ENCODE measurements around the gene SEMA6B.
A peak's percentile ranks its signal among the peaks of the same experiment; 100 is the strongest.
"Not testable (repeated sequence)": the region's sequence is repeated elsewhere in the genome, so short reads cannot be mapped to it uniquely, and the experiment has no call there.

SEMA6B gene

DNA sequence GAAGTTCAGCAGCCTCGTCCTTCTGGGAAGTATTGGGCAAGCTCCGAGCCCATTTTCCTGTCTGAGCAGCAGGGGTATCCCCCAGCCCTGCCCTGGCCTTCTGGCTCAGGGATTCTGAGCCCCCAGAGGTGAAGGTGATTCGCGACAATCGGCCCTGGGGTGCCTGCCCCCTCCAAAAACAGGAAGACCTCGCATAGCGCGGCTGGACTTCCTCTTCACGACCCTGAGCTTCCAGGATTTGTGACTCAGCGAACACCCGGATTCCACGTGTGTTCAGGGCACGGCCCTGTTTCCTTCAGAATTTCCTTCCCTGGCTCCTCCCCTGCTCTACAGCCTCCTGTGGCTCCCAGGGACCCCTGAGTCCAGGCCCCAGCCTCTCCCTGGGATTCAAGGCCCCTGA, at the start of gene SEMA6B:
Gene SEMA6B (minus strand): TSS at position 116 of the 400 bp plus-strand sequence. CDS start 1,227 bp downstream, outside the sequence.
- H3K27ac Mint-ChIP-seq, result peak within 1 kb of the TSS; percentile 54
- no peaks in the 10 kb centered on the region for H3K9me3 Mint-ChIP-seq
- peaks cover 69% of the 10 kb centered on the region for H3K4me1 Mint-ChIP-seq (ENCODE audit: low read depth)
- no peaks in the 10 kb centered on the region for H3K36me3 Mint-ChIP-seq (ENCODE audit: low read depth)
- no peaks in the 10 kb centered on the region for H3K27me3 Mint-ChIP-seq
- H3K4me3 Mint-ChIP-seq, result peak within 1 kb of the TSS; percentile 51
- intact Hi-C loops (cut with micrococcal nuclease), result no loop called here

DNA sequence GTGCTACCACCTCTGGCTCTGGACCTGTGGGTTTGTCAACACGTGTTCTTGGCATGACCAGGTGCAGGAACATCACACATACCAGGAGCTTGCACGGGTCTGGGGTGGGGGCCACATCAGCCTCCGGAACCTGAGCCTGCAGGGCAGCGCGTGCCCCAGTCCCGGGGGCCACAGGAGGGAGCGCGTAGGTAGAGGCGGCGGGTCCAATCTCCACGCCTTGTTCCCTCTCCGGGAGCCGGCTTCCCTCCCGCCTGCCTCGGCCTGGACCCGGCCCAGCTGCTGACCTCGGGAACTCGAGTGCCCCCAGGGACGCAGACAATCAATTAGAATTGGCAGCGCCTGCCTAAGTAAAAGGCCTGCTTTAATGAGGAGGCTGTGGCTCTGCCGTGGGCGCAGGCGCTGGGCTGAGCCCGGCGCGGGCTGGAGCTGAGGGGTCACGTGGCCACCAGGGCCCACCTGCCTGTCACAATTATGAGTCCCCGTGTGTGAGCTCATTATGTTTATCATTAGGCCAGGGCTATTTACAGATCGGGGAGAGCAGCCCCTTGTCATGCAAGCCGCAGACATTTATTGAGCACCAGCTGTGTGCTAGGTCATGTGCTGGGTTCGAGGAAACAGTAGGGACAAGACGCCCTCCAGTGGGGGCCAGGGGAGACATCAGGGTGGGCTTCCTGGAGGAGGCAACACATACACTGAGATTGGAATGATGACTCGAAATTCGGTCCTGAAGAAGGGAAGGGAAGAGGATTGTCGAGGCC, 47.6 kb upstream of the SEMA6B start:
- Mint-ChIP-seq H3K9me3 (no peaks in the 10 kb centered on the region), H3K4me3 (no peak overlapping the region), H3K36me3 (ENCODE audit: low read depth) (no peaks in the 10 kb centered on the region), H3K27ac (no peak overlapping the region), H3K4me1 (ENCODE audit: low read depth) (peaks cover 30% of the 10 kb centered on the region), H3K27me3 (peaks cover 32% of the 10 kb centered on the region)
- intact Hi-C loops (cut with micrococcal nuclease), result no loop called here

DNA sequence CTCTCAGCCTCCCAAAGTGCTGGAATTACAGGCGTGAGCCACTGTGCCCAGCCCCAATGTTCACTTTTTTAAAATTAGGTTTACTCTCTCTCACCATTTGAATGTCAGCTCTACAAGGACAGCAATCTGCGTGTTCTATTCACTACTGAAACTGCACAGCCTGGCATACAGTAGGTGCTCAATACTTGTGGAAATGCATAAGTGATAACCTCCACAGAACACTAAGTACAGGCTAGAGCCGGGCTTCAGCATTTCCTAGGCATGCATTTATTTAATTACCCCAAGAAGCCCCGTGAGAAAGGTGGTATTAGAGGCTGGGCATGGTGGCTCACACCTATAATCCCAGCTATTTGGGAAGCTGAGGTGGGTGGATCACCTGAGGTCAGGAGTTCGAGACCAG, 46.7 kb upstream of the SEMA6B start:
- Mint-ChIP-seq H3K27me3 (peaks cover 32% of the 10 kb centered on the region), H3K4me1 (ENCODE audit: low read depth) (peaks cover 23% of the 10 kb centered on the region), H3K36me3 (ENCODE audit: low read depth) (no peaks in the 10 kb centered on the region), H3K9me3 (no peaks in the 10 kb centered on the region), H3K27ac (no peak overlapping the region), H3K4me3 (no peak overlapping the region)
- intact Hi-C loops (cut with micrococcal nuclease), result no loop called here

- H3K4me1 Mint-ChIP-seq (ENCODE audit: low read depth), result peaks cover 10% of the 10 kb centered on the region
- no peak overlapping the region for H3K4me3 Mint-ChIP-seq
- intact Hi-C loops (cut with micrococcal nuclease), result no loop called here
- H3K27me3 Mint-ChIP-seq, result peaks cover 35% of the 10 kb centered on the region
- H3K36me3 Mint-ChIP-seq (ENCODE audit: low read depth), result no peaks in the 10 kb centered on the region
- no peaks in the 10 kb centered on the region for H3K9me3 Mint-ChIP-seq
- no peak overlapping the region for H3K27ac Mint-ChIP-seq
These were observed 45.4 kb upstream of the SEMA6B start for GRCh38 chr19:4604912-4605311.

- peaks cover 49% of the 10 kb centered on the region for H3K27me3 Mint-ChIP-seq
- no peak overlapping the region for H3K4me3 Mint-ChIP-seq
- no peaks in the 10 kb centered on the region for H3K36me3 Mint-ChIP-seq (ENCODE audit: low read depth)
- no peaks in the 10 kb centered on the region for H3K9me3 Mint-ChIP-seq
- peaks cover 14% of the 10 kb centered on the region for H3K4me1 Mint-ChIP-seq (ENCODE audit: low read depth)
- intact Hi-C loops (cut with micrococcal nuclease), result no loop called here
- no peak overlapping the region for H3K27ac Mint-ChIP-seq
These were observed 43.4 kb upstream of the SEMA6B start for GRCh38 chr19:4602915-4603314.

DNA sequence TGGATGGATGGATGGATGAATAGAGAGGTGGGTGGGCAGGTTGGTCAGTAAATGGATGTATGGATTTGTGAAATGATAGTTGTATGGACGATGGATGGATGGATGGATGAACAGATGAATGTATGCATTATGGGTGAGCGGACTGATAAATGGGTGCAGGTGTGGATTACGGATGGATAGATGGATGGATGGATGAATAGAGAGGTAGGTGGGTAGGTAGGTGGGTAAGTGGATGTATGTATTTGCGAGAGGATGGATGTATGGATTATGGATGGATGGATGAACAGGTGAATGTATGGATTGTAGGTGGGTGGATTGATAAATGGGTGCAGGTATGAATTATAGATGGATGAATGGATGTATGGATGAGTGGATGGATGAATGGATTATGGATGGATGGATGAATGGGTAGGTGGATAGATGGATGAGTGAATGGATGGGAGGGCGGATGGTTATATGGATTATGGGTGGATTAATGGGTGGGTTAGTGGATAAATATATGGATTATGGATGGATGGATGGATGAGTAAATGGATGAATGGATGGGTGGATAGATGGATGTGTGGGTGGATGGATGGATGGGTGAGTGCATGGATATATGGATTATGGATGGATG, 42.8 kb upstream of the SEMA6B start:
- Mint-ChIP-seq H3K9me3 (no peaks in the 10 kb centered on the region), H3K27ac (no peak overlapping the region), H3K4me3 (no peak overlapping the region), H3K36me3 (ENCODE audit: low read depth) (no peaks in the 10 kb centered on the region), H3K27me3 (peaks cover 48% of the 10 kb centered on the region), H3K4me1 (ENCODE audit: low read depth) (peaks cover 15% of the 10 kb centered on the region)
- intact Hi-C loops (cut with micrococcal nuclease), result no loop called here

GRCh38 chr19:4600893-4601292, 41.4 kb upstream of the SEMA6B start:
- H3K4me1 Mint-ChIP-seq (ENCODE audit: low read depth), result peaks cover 13% of the 10 kb centered on the region
- no peak overlapping the region for H3K27ac Mint-ChIP-seq
- intact Hi-C loops (cut with micrococcal nuclease), result no loop called here
- peaks cover 51% of the 10 kb centered on the region for H3K27me3 Mint-ChIP-seq
- H3K9me3 Mint-ChIP-seq, result no peaks in the 10 kb centered on the region
- H3K36me3 Mint-ChIP-seq (ENCODE audit: low read depth), result no peaks in the 10 kb centered on the region
- no peak overlapping the region for H3K4me3 Mint-ChIP-seq

- intact Hi-C loops (cut with micrococcal nuclease), result no loop called here
- Mint-ChIP-seq H3K9me3 (no peaks in the 10 kb centered on the region), H3K36me3 (ENCODE audit: low read depth) (no peaks in the 10 kb centered on the region), H3K27ac (no peak overlapping the region), H3K4me1 (ENCODE audit: low read depth) (peaks cover 13% of the 10 kb centered on the region), H3K27me3 (peaks cover 52% of the 10 kb centered on the region), H3K4me3 (no peak overlapping the region)
These were observed 40.6 kb upstream of the SEMA6B start for GRCh38 chr19:4600082-4600481.

- H3K4me3 Mint-ChIP-seq, result no peak overlapping the region
- intact Hi-C loops (cut with micrococcal nuclease), result no loop called here
- H3K27me3 Mint-ChIP-seq, result peaks cover 53% of the 10 kb centered on the region
- H3K9me3 Mint-ChIP-seq, result no peaks in the 10 kb centered on the region
- no peak overlapping the region for H3K27ac Mint-ChIP-seq
- no peaks in the 10 kb centered on the region for H3K36me3 Mint-ChIP-seq (ENCODE audit: low read depth)
- peaks cover 18% of the 10 kb centered on the region for H3K4me1 Mint-ChIP-seq (ENCODE audit: low read depth)
These were observed 39.2 kb upstream of the SEMA6B start for GRCh38 chr19:4598712-4599111.

- Mint-ChIP-seq H3K4me3 (peak overlapping the region; percentile 21), H3K4me1 (ENCODE audit: low read depth) (peaks cover 22% of the 10 kb centered on the region), H3K27me3 (peaks cover 53% of the 10 kb centered on the region), H3K36me3 (ENCODE audit: low read depth) (no peaks in the 10 kb centered on the region), H3K9me3 (no peaks in the 10 kb centered on the region), H3K27ac (no peak overlapping the region)
- intact Hi-C loops (cut with micrococcal nuclease), result no loop called here
These were observed 38.6 kb upstream of the SEMA6B start for GRCh38 chr19:4597975-4598671.

DNA sequence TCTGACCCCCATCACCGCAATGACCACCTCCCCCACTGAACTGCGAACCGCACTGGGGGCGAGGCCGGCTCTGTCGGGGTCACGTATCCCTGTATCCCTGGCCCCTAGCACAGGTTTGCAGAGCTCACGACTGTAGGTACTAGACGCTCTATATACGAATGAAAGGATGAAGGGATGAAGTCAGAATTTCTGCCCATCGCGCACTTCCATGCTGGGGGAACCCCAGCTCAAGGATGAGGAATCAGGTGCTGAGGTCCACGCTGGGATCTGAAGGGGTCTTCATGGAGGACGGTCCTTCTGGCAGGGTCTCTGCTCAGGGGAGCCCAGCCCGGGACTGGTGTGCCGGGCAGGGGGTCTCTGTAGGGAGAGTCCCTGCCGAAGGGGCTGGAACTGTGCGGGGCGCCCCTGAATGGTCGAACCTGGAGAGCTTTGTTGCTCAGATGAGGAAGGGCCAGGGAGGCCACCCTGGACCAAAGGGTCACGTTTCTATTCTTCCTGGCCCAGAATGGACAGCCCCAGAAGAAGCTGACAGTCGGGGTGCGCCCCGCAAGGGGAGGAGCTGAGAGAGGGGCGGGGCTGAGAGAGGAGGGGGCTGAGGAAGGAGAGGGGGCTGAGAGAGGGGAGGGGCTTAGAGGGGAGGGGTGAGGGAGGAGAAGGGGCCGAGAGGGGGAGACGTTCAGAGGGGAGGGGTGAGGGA, 37.9 kb upstream of the SEMA6B start:
- Mint-ChIP-seq H3K9me3 (no peaks in the 10 kb centered on the region), H3K27ac (no peak overlapping the region), H3K4me3 (peak overlapping the region; percentile 53), H3K27me3 (peaks cover 58% of the 10 kb centered on the region), H3K4me1 (ENCODE audit: low read depth) (peaks cover 29% of the 10 kb centered on the region), H3K36me3 (ENCODE audit: low read depth) (no peaks in the 10 kb centered on the region)
- intact Hi-C loops (cut with micrococcal nuclease), result no loop called here

- H3K4me3 Mint-ChIP-seq, result no peak overlapping the region
- H3K9me3 Mint-ChIP-seq, result no peaks in the 10 kb centered on the region
- no peaks in the 10 kb centered on the region for H3K36me3 Mint-ChIP-seq (ENCODE audit: low read depth)
- peaks cover 66% of the 10 kb centered on the region for H3K27me3 Mint-ChIP-seq
- peaks cover 35% of the 10 kb centered on the region for H3K4me1 Mint-ChIP-seq (ENCODE audit: low read depth)
- H3K27ac Mint-ChIP-seq, result no peak overlapping the region
- intact Hi-C loops (cut with micrococcal nuclease), result no loop called here
These were observed 36.8 kb upstream of the SEMA6B start for GRCh38 chr19:4596033-4596904.

GRCh38 chr19:4595158-4595557, 35.7 kb upstream of the SEMA6B start:
- H3K27ac Mint-ChIP-seq; H3K9me3 Mint-ChIP-seq; intact Hi-C loops (cut with micrococcal nuclease); H3K4me3 Mint-ChIP-seq; H3K36me3 Mint-ChIP-seq (ENCODE audit: low read depth): not testable (repeated sequence)
- Mint-ChIP-seq H3K4me1 (ENCODE audit: low read depth) (peaks cover 40% of the 10 kb centered on the region), H3K27me3 (peaks cover 69% of the 10 kb centered on the region)

Data from dendritic cell treated with granulocyte-macrophage colony-stimulating factor and Interleukin-4, amounts not matched to agents 40 ng/mL and 50 ng/mL, for 4 days (primary cell).